Amygdala (tissue), 56 donors: ENCODE data around the gene GOLGA7B.

ENCODE experiments used
- DNase-seq, 56 donors: peaks; one replicate each; lab custom pipeline; 2025; lab: John Stamatoyannopoulos, UW

GOLGA7B gene

DNA sequence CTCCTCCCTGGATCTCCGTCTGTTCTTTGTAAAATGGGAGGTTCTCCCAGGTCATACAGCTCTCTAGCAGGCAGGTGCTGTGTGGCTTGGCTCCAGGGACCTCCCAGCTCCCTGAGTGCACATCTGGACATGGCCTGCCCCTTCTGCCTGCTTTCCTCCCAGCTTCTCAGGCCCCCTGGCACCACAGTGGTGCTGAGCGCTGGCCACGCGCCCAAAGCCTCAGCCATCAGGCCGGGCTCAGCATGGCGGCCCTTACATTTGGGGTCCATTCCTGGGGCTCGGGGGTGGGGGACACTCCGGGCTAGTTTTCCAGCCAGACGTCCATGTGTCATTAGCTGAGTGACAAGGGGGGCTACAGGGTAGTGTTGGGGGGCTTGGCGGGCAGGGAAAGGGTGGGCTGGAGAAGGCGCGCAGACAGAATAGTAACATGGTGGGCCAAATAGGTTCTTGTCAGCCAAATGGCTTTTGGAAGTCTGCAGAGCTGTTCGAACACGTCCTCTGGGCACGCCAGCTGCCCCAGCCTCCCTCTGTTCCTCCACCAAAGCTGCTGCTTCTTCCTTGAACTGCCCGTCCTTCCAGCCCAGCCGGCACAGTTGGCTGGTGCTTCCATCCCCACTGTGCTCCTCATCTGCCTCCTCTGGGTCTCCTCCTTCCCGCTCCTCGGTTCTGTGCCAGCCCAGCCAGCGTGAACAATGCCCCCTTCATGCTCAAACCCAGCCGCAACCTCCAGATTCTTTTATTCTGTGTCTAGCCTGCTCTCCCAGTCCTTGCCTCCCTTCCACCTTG, 65.9 kb downstream of the GOLGA7B start:
- peak in 54 of 56 donors; percentile 7 to 86 (median 63) for DNase-seq

DNA sequence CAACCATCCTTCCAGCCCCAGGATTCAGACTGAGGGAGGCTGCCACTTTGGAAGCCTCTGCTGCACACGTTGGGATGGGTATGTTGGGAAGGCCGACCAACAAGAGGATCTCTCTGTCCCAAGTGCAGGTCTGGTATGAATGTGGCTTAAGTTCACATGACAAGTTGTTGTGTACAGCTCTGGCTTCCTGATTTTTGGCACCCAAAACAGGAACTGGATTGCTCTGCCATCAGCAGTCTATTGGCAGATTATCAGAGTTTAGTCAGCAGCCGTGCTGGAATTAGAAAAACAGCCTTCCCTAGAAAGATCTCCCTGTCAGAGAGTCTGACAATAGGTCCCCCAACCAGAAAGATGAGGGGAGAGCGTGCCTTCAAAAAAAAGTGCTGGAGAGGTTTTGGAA, 66.9 kb downstream of the GOLGA7B start:
- DNase-seq, result peak in 34 of 56 donors; percentile 4 to 69 (median 34)

DNA sequence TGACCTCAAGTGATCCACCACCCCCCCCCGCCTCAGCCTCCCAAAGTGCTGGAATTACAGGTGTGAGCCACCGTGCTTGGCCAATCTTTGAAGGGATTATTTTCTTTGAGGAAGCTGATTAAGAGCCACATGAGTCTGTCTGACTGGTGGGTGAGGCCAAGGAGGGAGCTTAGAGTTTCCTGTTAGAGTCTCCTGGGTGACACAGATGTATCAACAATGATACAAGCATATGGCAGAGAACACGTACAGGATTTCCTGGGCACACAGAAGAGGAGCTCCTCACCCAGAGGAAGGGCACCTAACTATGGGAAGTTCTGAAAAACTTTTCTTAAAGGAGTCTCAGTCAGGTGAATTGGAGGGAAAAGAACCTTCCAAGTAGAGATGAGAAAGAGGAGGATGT, 69.4 kb downstream of the GOLGA7B start:
- no peak for DNase-seq

DNA sequence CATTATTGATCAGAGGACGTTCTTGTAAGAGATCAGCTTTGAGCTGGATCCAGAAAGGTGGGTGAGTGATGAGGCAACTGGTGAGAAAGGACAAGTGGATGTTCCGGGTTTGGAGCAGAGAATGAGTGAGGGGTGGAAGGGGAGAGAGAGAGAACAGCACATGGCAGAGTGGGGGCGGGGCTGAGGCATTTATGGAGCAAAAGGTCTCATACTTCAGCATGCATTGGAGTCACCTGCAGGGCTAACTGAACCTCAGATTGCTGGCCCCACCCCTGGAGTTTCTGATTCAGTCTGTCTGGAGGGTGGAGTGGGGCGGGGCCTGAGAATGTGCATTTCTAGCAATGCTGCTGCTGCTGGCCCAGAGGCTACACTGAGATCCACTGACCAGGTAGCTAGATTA, 71.2 kb downstream of the GOLGA7B start:
- DNase-seq, result no peak
